SU-DHL-6 (cell line): ENCODE results near the gene ADD2.

Experiments
- H2AFZ ChIP-seq: fragments of 200-600 bp; sonication (generic); 2 replicates; pipeline ENCODE4 v1.6.1; 2014; ENCODE audit warnings: low read depth, mild to moderate bottlenecking, moderate library complexity, mixed read lengths, antibody characterized with exemption, low read length; ENCODE audit not compliant: severe bottlenecking
- H3F3A ChIP-seq: fragments of 200-600 bp; shearing (Covaris generic); 2 replicates; pipeline ENCODE4 v1.6.0; 2016; ENCODE audit warnings: antibody characterized with exemption, mild to moderate bottlenecking; ENCODE audit not compliant: insufficient read depth
- H3K27ac ChIP-seq: fragments of 200-600 bp; sonication (generic); 2 replicates; pipeline ENCODE4 v1.5.1; 2016; ENCODE audit warnings: low read depth, mild to moderate bottlenecking, low read length, moderate library complexity, mixed read lengths
- H3K27me3 ChIP-seq: fragments of 200-600 bp; sonication (generic), shearing (Covaris generic); 2 replicates; pipeline ENCODE4 v1.6.0; 2014; ENCODE audit warnings: mild to moderate bottlenecking, low read length
- H3K36me3 ChIP-seq: fragments of 200-600 bp; sonication (generic); 2 replicates; pipeline ENCODE4 v1.6.1; 2014; ENCODE audit warnings: mild to moderate bottlenecking, low read length, mixed read lengths
- H3K4me2 ChIP-seq: fragments of 300-600, 200-600 bp; shearing (Covaris generic), sonication (generic); 2 replicates; pipeline ENCODE4 v1.6.0; 2014; ENCODE audit warnings: low read length, low read depth, mild to moderate bottlenecking; ENCODE audit not compliant: poor library complexity, severe bottlenecking
- H3K4me3 ChIP-seq: fragments of 200-600 bp; sonication (generic); 2 replicates; pipeline ENCODE4 v1.5.1; 2014; ENCODE audit warnings: antibody characterized with exemption, low read length, mild to moderate bottlenecking, mixed read lengths; ENCODE audit not compliant: insufficient read depth, poor library complexity, severe bottlenecking
- H3K79me2 ChIP-seq: fragments of 200-600 bp; sonication (generic); 2 replicates; pipeline ENCODE4 v1.6.1; 2014; ENCODE audit warnings: mild to moderate bottlenecking, low read length, moderate library complexity; ENCODE audit not compliant: insufficient read depth
- H3K9ac ChIP-seq: fragments of 200-600 bp; sonication (generic); 2 replicates; pipeline ENCODE4 v1.7.0; 2014; ENCODE audit warnings: mild to moderate bottlenecking, low read length
- H3K9me2 ChIP-seq: fragments of 200-600 bp; sonication (generic); replicated peaks from 2 replicates; pipeline ENCODE4 v1.6.1; 2014; ENCODE audit warnings: low read length; ENCODE audit not compliant: insufficient read depth
- H3K9me3 ChIP-seq: fragments of 200-600 bp; sonication (generic); 2 replicates; pipeline ENCODE4 v1.6.1; 2014; ENCODE audit warnings: low read length, mixed read lengths; ENCODE audit not compliant: insufficient read depth
- H4K20me1 ChIP-seq: fragments of 200-600 bp; sonication (generic); 2 replicates; pipeline ENCODE4 v1.6.1; 2014; ENCODE audit warnings: low read depth, mild to moderate bottlenecking, antibody characterized with exemption, low read length, moderate library complexity, mixed read lengths
- CTCF ChIP-seq: fragments of 200-600 bp; sonication (generic); IDR thresholded peaks from one replicate; pipeline ENCODE4 v1.5.1; 2017; ENCODE audit warnings: antibody characterized with exemption, mild to moderate bottlenecking, low read length, moderate library complexity; ENCODE audit not compliant: insufficient read depth, poor library complexity, severe bottlenecking
- EZH2phosphoT487 ChIP-seq: fragments of 200-600 bp; sonication (generic), shearing (Covaris generic); conservative IDR thresholded peaks from 2 replicates; pipeline ENCODE4 v1.6.1; 2018; ENCODE audit warnings: mild to moderate bottlenecking, antibody characterized with exemption, low read length, moderate library complexity, mixed read lengths

The ADD2 gene

GRCh38 chr2:70668911-70669310 lies 99.1 kb downstream of the ADD2 start:
- no peaks in the 10 kb centered on the region for H3F3A ChIP-seq
- no peak overlapping the region for H3K9ac ChIP-seq
- no peaks in the 10 kb centered on the region for H3K27me3 ChIP-seq
- H3K4me2 ChIP-seq: no peak overlapping the region
- no peak overlapping the region for H3K4me3 ChIP-seq
- H3K27ac ChIP-seq: no peak overlapping the region
- no peak overlapping the region for H2AFZ ChIP-seq
- H3K9me2 ChIP-seq: no peaks in the 10 kb centered on the region
- H4K20me1 ChIP-seq: no peaks in the 10 kb centered on the region
- no peaks in the 10 kb centered on the region for H3K36me3 ChIP-seq
- TF ChIP-seq EZH2phosphoT487 (no peak), CTCF (no peak)
- H3K9me3 ChIP-seq: no peaks in the 10 kb centered on the region
- H3K79me2 ChIP-seq: no peaks in the 10 kb centered on the region

- Histone ChIP-seq H3K79me2 (no peaks in the 10 kb centered on the region), H3K27ac (no peak overlapping the region), H3F3A (no peaks in the 10 kb centered on the region), H3K36me3 (no peaks in the 10 kb centered on the region), H3K4me3 (no peak overlapping the region), H3K27me3 (no peaks in the 10 kb centered on the region), H2AFZ (no peak overlapping the region), H3K9me3 (no peaks in the 10 kb centered on the region), H4K20me1 (no peaks in the 10 kb centered on the region), H3K9ac (no peak overlapping the region), H3K9me2 (no peaks in the 10 kb centered on the region), H3K4me2 (no peak overlapping the region)
- no peak for TF ChIP-seq CTCF
- TF ChIP-seq EZH2phosphoT487: no peak
Measured at GRCh38 chr2:70668432-70668831, 99.6 kb downstream of the ADD2 start.

GRCh38 chr2:70664525-70664924 lies 103.5 kb downstream of the ADD2 start:
- no peaks in the 10 kb centered on the region for H3F3A ChIP-seq
- no peak overlapping the region for H3K9ac ChIP-seq
- H3K9me3 ChIP-seq: no peaks in the 10 kb centered on the region
- no peak overlapping the region for H2AFZ ChIP-seq
- no peak overlapping the region for H3K4me2 ChIP-seq
- H3K4me3 ChIP-seq: no peak overlapping the region
- no peak overlapping the region for H3K27ac ChIP-seq
- TF ChIP-seq CTCF (no peak), EZH2phosphoT487 (no peak)
- no peaks in the 10 kb centered on the region for H4K20me1 ChIP-seq
- no peaks in the 10 kb centered on the region for H3K9me2 ChIP-seq
- no peaks in the 10 kb centered on the region for H3K36me3 ChIP-seq
- no peaks in the 10 kb centered on the region for H3K79me2 ChIP-seq
- H3K27me3 ChIP-seq: no peaks in the 10 kb centered on the region
